Adrenal gland (tissue), 5 donors: ENCODE measurements around the gene NTMT2.

Experiments
- CTCF ChIP-seq, 6 experiments: fragments of 450-650 bp in 4 of 6; fragments of 200-600 bp in 2 of 6; sonication (generic) in 1 of 6; IDR thresholded peaks; 1 replicate in 5 of 6; 2 replicates in 1 of 6; pipeline versions ENCODE4 v1.5.1 to v1.8.0; 2016 to 2021; ENCODE audit warnings: antibody characterized with exemption in 6 of 6, mild to moderate bottlenecking in 2 of 6, moderate library complexity in 1 of 6
- POLR2A ChIP-seq, 2 donors: fragments of 450-650 bp; IDR thresholded peaks; one replicate each; pipeline ENCODE4 v1.6.1; 2017; ENCODE audit warnings: antibody characterized with exemption in 2 of 2, mild to moderate bottlenecking in 2 of 2, moderate library complexity in 1 of 2
- donor health status: DM: no; HTN: no; CAD: no.

- TF ChIP-seq CTCF (IDR thresholded peaks at IDR 0.05) (no peak), POLR2A (IDR thresholded peaks at IDR 0.05) (no peak)
These were observed 10.8 kb downstream of the NTMT2 start for GRCh38 chr1:170156594-170156993.
